Suprapubic skin (tissue), 4 donors: Measurements from ENCODE around the gene PIEZO1. TPM values are rescaled to one million over a fixed set of nuclear protein-coding genes. Genes with fewer than 3 reads are reported as not detected.

Source experiments
- DNase-seq, 2 donors: peaks; one replicate each; pipeline ENCODE4 v3.0.0-alpha.2; 2019; ENCODE audit warnings: low spot score in 2 of 2
- H3K27ac ChIP-seq: fragments of 200-600 bp; sonication (generic); one replicate; pipeline ENCODE4 v1.5.1; 2019
- H3K27me3 ChIP-seq: fragments of 200-600 bp; sonication (generic); one replicate; pipeline ENCODE4 v1.5.1; 2019
- H3K36me3 ChIP-seq: fragments of 200-600 bp; sonication (generic); one replicate; pipeline ENCODE4 v1.5.1; 2019
- H3K4me1 ChIP-seq: fragments of 200-600 bp; sonication (generic); one replicate; pipeline ENCODE4 v1.5.1; 2019
- H3K4me3 ChIP-seq: fragments of 200-600 bp; sonication (generic); one replicate; pipeline ENCODE4 v1.5.1; 2019; ENCODE audit warnings: mild to moderate bottlenecking
- H3K9me3 ChIP-seq: fragments of 200-600 bp; sonication (generic); one replicate; pipeline ENCODE4 v1.5.1; 2019
- CTCF ChIP-seq, 2 donors: fragments of 200-600 bp in 1 of 2; fragments of 450-650 bp in 1 of 2; sonication (generic) in 1 of 2; IDR thresholded peaks; one replicate each; pipeline ENCODE4 v1.5.1; 2016 to 2019; ENCODE audit warnings: antibody characterized with exemption in 2 of 2, mild to moderate bottlenecking in 1 of 2, moderate library complexity in 1 of 2
- EP300 ChIP-seq: sonication (generic); formaldehyde crosslinking; IDR thresholded peaks from one replicate; pipeline ENCODE4 v1.6.1; 2017; ENCODE audit warnings: antibody characterized with exemption
- POLR2A ChIP-seq, 2 donors: fragments of 450-650 bp; IDR thresholded peaks; one replicate each; pipeline ENCODE4 v1.6.1; 2017; ENCODE audit warnings: antibody characterized with exemption in 2 of 2, mild to moderate bottlenecking in 2 of 2, moderate library complexity in 2 of 2
- POLR2AphosphoS5 ChIP-seq, 3 donors: sonication (generic); formaldehyde crosslinking; IDR thresholded peaks; one replicate each; pipeline ENCODE4 v1.6.1; 2017; ENCODE audit warnings: antibody characterized with exemption in 3 of 3
- WGBS: methylation state at CpG from one replicate; pipeline ENCODE4 v1.1.5; 2018; 5-methylcytosine and 5-hydroxymethylcytosine counted together
- total RNA-seq, 4 donors: library from RNA; depleted of rRNA; stranded (reverse); fragments of >200 nt; gene quantifications; one replicate each; pipeline ENCODE4 v1.1.0, GENCODE V29; 2016

The PIEZO1 gene
- total RNA-seq, 4 donors from 2014 or later: 185 to 269 (median 224) TPM

GRCh38 chr16:88830783-88831182 is 45.8 kb upstream of the PIEZO1 start:
- H3K9me3 ChIP-seq: no peaks in the 10 kb centered on the region
- peaks cover 38% of the 10 kb centered on the region for H3K36me3 ChIP-seq
- DNase-seq: no peak
- H3K4me1 ChIP-seq: peaks cover 9% of the 10 kb centered on the region
- no peaks in the 10 kb centered on the region for H3K27me3 ChIP-seq
- no peak overlapping the region for H3K27ac ChIP-seq
- H3K4me3 ChIP-seq: no peak overlapping the region
- 98% methylated on average over 7 of the region's 14 CpGs for WGBS
- TF ChIP-seq POLR2A (IDR thresholded peaks at IDR 0.05) (no peak), EP300 (no peak), CTCF (IDR thresholded peaks at IDR 0.05) (no peak), POLR2AphosphoS5 (IDR thresholded peaks at IDR 0.05) (no peak)

GRCh38 chr16:88830258-88830657 is 45.2 kb upstream of the PIEZO1 start:
- no peak overlapping the region for H3K27ac ChIP-seq
- H3K4me3 ChIP-seq: no peak overlapping the region
- 92% methylated on average over 11 of the region's 11 CpGs for WGBS
- DNase-seq: no peak
- no peaks in the 10 kb centered on the region for H3K9me3 ChIP-seq
- peaks cover 13% of the 10 kb centered on the region for H3K4me1 ChIP-seq
- H3K27me3 ChIP-seq: no peaks in the 10 kb centered on the region
- H3K36me3 ChIP-seq: peaks cover 33% of the 10 kb centered on the region
- TF ChIP-seq CTCF (IDR thresholded peaks at IDR 0.05) (no peak), EP300 (no peak), POLR2AphosphoS5 (IDR thresholded peaks at IDR 0.05) (no peak), POLR2A (IDR thresholded peaks at IDR 0.05) (no peak)

DNA sequence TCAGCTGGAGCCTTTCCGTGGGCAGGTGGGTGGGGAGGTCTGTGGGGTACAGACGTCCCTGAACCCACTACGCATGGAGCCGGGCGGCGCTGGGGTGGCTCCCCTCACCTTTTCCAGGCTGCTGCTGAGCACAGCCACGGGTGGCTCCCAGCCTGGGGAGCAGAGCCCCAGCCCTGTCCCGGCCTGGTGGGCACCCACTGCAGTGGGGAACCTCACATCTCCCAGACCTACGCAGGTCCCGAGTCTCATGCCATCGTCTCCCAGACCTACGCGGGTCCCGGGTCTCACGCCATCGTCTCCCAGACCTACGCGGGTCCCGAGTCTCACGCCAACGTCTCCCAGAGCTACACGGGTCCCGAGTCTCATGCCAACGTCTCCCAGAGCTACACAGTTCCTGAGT is 43.7 kb upstream of the PIEZO1 start:
- Histone ChIP-seq H3K4me1 (peaks cover 13% of the 10 kb centered on the region), H3K36me3 (peaks cover 37% of the 10 kb centered on the region), H3K4me3 (no peak overlapping the region), H3K27ac (no peak overlapping the region), H3K27me3 (no peaks in the 10 kb centered on the region), H3K9me3 (no peaks in the 10 kb centered on the region)
- DNase-seq: no peak
- TF ChIP-seq POLR2AphosphoS5 (IDR thresholded peaks at IDR 0.05): no peak
- no peak for TF ChIP-seq EP300
- TF ChIP-seq POLR2A (IDR thresholded peaks at IDR 0.05): no peak
- TF ChIP-seq CTCF (IDR thresholded peaks at IDR 0.05): no peak
- 82% methylated on average over 17 of the region's 24 CpGs for WGBS

DNA sequence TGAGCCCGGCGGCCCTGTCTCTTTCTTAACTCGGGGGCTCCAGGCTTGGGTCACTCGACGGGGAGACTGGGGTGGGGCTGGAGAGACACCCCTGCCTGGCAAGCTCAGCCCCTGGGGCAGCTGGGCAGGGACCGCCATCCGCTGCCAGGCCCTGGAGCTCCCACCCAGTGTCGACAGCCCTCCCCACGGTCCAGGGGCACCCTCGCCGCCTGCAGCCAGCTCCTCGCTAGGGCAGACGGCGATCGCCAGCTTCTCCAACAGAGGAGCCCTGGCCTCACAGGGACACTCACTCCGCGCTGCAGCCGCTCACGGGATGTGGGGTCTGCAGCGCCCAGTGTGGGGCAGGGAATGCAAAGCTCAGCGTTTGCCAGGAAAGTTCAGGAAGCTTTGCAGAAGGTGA is 42.7 kb upstream of the PIEZO1 start:
- H3K36me3 ChIP-seq: peaks cover 44% of the 10 kb centered on the region

More for the DNA sequence above, 42.7 kb upstream of the PIEZO1 start:
- Histone ChIP-seq H3K9me3 (no peaks in the 10 kb centered on the region), H3K27me3 (no peaks in the 10 kb centered on the region), H3K4me3 (no peak overlapping the region), H3K27ac (no peak overlapping the region), H3K4me1 (peaks cover 13% of the 10 kb centered on the region)
- TF ChIP-seq POLR2AphosphoS5 (IDR thresholded peaks at IDR 0.05) (no peak), CTCF (IDR thresholded peaks at IDR 0.05) (no peak), EP300 (no peak), POLR2A (IDR thresholded peaks at IDR 0.05) (no peak)
- 94% methylated on average over 17 of the region's 21 CpGs for WGBS
- no peak for DNase-seq
